HG03442 (cell line): ENCODE measurements around the gene PLA2G6.

Experiments
- ATAC-seq: cut with Tn5 transposase; IDR thresholded peaks from one replicate; pipeline ENCODE4 v1.9.1; 2021; ENCODE audit warnings: mild to moderate bottlenecking, moderate library complexity; ENCODE audit not compliant: unreplicated experiment

The PLA2G6 gene

GRCh38 chr22:38074181-38075104 is 107.2 kb downstream of the PLA2G6 start:
- ATAC-seq: no peak

GRCh38 chr22:38073150-38074130 is 108.2 kb downstream of the PLA2G6 start:
- no peak for ATAC-seq

GRCh38 chr22:38072322-38073149 is 109.1 kb downstream of the PLA2G6 start:
- ATAC-seq: no peak

- no peak for ATAC-seq
Measured at GRCh38 chr22:38071421-38072321, 110.0 kb downstream of the PLA2G6 start.

GRCh38 chr22:38070250-38070921 is 111.2 kb downstream of the PLA2G6 start:
- ATAC-seq: no peak

GRCh38 chr22:38069372-38070249 is 112.0 kb downstream of the PLA2G6 start:
- no peak for ATAC-seq

- no peak for ATAC-seq
Measured at GRCh38 chr22:38068641-38069371, 112.8 kb downstream of the PLA2G6 start.

GRCh38 chr22:38067761-38068360 is 113.8 kb downstream of the PLA2G6 start:
- ATAC-seq: no peak

GRCh38 chr22:38067028-38067415 is 114.6 kb downstream of the PLA2G6 start:
- ATAC-seq: no peak

- no peak for ATAC-seq
Measured at GRCh38 chr22:38066381-38067027, 115.1 kb downstream of the PLA2G6 start.

- no peak for ATAC-seq
Measured at GRCh38 chr22:38065539-38065938, 116.1 kb downstream of the PLA2G6 start.

GRCh38 chr22:38062791-38063190 is 118.8 kb downstream of the PLA2G6 start:
- no peak for ATAC-seq
